Common myeloid progenitor, CD34-positive (primary cell): ENCODE measurements around the gene LGALS13. TPM values are rescaled to one million over a fixed set of nuclear protein-coding genes. Genes with fewer than 3 reads are reported as not detected.

ENCODE experiments used
- CTCF ChIA-PET: fragments of 350-600 bp; sonication (Branson Sonifier 250); formaldehyde crosslinking; loops from one replicate; lab custom pipeline; 2021; ENCODE audit warnings: antibody characterized with exemption; lab: Charles Lee
- POLR2A ChIA-PET: fragments of 350-600 bp; sonication (Branson Sonifier 250); formaldehyde crosslinking; loops from one replicate; lab custom pipeline; 2021; ENCODE audit warnings: antibody characterized with exemption; lab: Charles Lee
- DNase-seq, 3 donors: peaks; one replicate each; pipeline versions ENCODE4 v3.0.0 to v3.0.0-alpha.2; 2013
- H3K27ac ChIP-seq, 2 experiments: 1 replicate in 1 of 2; 2 replicates in 1 of 2; pipeline ENCODE4 v1.7.0; 2013; ENCODE audit warnings: inconsistent platforms in 2 of 2, low read length in 2 of 2, mild to moderate bottlenecking in 2 of 2, low read depth in 1 of 2, moderate library complexity in 1 of 2; ENCODE audit not compliant: severe bottlenecking in 2 of 2, insufficient read depth in 1 of 2, poor library complexity in 1 of 2
- H3K27me3 ChIP-seq, 5 experiments: replicated peaks in 2 of 5; 1 replicate in 3 of 5; 2 replicates in 2 of 5; pipeline versions ENCODE4 v1.6.1 to v1.7.0; 2013; ENCODE audit warnings: low read length in 4 of 5, mild to moderate bottlenecking in 2 of 5, moderate library complexity in 2 of 5, inconsistent platforms in 1 of 5; ENCODE audit not compliant: insufficient read depth in 5 of 5, control insufficient read depth in 4 of 5
- H3K36me3 ChIP-seq, 4 experiments: 1 replicate in 2 of 4; 2 replicates in 2 of 4; pipeline versions ENCODE4 v1.6.1 to v1.7.0; 2013; ENCODE audit warnings: low read length in 3 of 4, control low read depth in 1 of 4, mild to moderate bottlenecking in 1 of 4; ENCODE audit not compliant: control insufficient read depth in 4 of 4, insufficient read depth in 4 of 4
- H3K4me1 ChIP-seq, 4 experiments: 1 replicate in 3 of 4; 2 replicates in 1 of 4; pipeline versions ENCODE4 v1.6.1 to v1.7.1; 2013; ENCODE audit warnings: low read length in 3 of 4, mild to moderate bottlenecking in 3 of 4, control low read depth in 1 of 4, inconsistent platforms in 1 of 4, moderate library complexity in 1 of 4; ENCODE audit not compliant: control insufficient read depth in 4 of 4, insufficient read depth in 4 of 4; ENCODE audit errors: control extremely low read depth in 1 of 4
- H3K4me3 ChIP-seq, 7 experiments: 1 replicate in 4 of 7; 2 replicates in 3 of 7; pipeline versions ENCODE4 v1.5.1 to v1.7.0; 2013; ENCODE audit warnings: mild to moderate bottlenecking in 7 of 7, low read length in 6 of 7, moderate library complexity in 6 of 7, inconsistent platforms in 2 of 7, low read depth in 2 of 7, control low read depth in 1 of 7; ENCODE audit not compliant: insufficient read depth in 4 of 7, control insufficient read depth in 1 of 7; ENCODE audit errors: extremely low read depth in 1 of 7
- H3K9me3 ChIP-seq, 5 experiments: 1 replicate in 4 of 5; 2 replicates in 1 of 5; pipeline versions ENCODE4 v1.6.1 to v1.7.1; 2013; ENCODE audit warnings: low read length in 4 of 5, mild to moderate bottlenecking in 2 of 5, inconsistent platforms in 1 of 5, low read depth in 1 of 5, moderate library complexity in 1 of 5; ENCODE audit not compliant: control insufficient read depth in 4 of 5, insufficient read depth in 2 of 5; ENCODE audit errors: control extremely low read depth in 1 of 5
- WGBS: methylation state at CpG from one replicate; pipeline ENCODE4 v1.1.5; 2013; ENCODE audit not compliant: insufficient coverage; 5-methylcytosine and 5-hydroxymethylcytosine counted together
- polyA plus RNA-seq: library from polyadenylated mRNA; unstranded; fragments of 120-200 nt; gene quantifications from one replicate; pipeline ENCODE4 v1.2.1, GENCODE V29; 2013

Gene LGALS13
- polyA plus RNA-seq: not detected

GRCh38 chr19:39602224-39602623, at the start of gene LGALS13:
LGALS13 (plus strand) TSS chr19:39602524; CDS start chr19:39602569, 45 bp downstream.
- DNase-seq: no peak
- H3K27ac ChIP-seq: no peak within 1 kb of the TSS
- 43% methylated on average over 3 of the region's 5 CpGs for WGBS

GRCh38 chr19:39553082-39553652, 49.2 kb upstream of the LGALS13 start:
- POLR2A ChIA-PET: no interaction called here
- no peak for DNase-seq
- CTCF ChIA-PET: interaction anchor here (1.3 kb wide), 1 partner anchor 291 kb away, joined by 3 read pairs; no protein-coding TSS in a partner anchor
- no peaks in the 10 kb centered on the region for H3K9me3 ChIP-seq
- no peak overlapping the region for H3K4me3 ChIP-seq
- no peak overlapping the region for H3K27ac ChIP-seq
- peaks cover 0 to 3% (median 0%) of the 10 kb centered on the region in 5 experiments for H3K27me3 ChIP-seq
- H3K36me3 ChIP-seq: no peaks in the 10 kb centered on the region
- H3K4me1 ChIP-seq: peaks cover 0 to 18% (median 15%) of the 10 kb centered on the region in 4 experiments
- WGBS: 81% methylated on average over 7 of the region's 7 CpGs

More at GRCh38 chr19:39602224-39602623, at the start of gene LGALS13:
- Histone ChIP-seq H3K36me3 (no peaks in the 10 kb centered on the region), H3K4me3 (no peak within 1 kb of the TSS), H3K27me3 (peaks cover 0 to 6% (median 3%) of the 10 kb centered on the region in 5 experiments), H3K4me1 (no peaks in the 10 kb centered on the region), H3K9me3 (no peaks in the 10 kb centered on the region)
- ChIA-PET POLR2A (no interaction called here), CTCF (no interaction called here)

GRCh38 chr19:39554701-39555311, 47.5 kb upstream of the LGALS13 start:
- no peaks in the 10 kb centered on the region for H3K36me3 ChIP-seq
- POLR2A ChIA-PET: no interaction called here
- H3K27me3 ChIP-seq: peaks cover 0 to 5% (median 0%) of the 10 kb centered on the region in 5 experiments
- H3K4me1 ChIP-seq: peaks cover 0 to 18% (median 15%) of the 10 kb centered on the region in 4 experiments
- H3K27ac ChIP-seq: no peak overlapping the region
- CTCF ChIA-PET: no interaction called here
- DNase-seq: no peak
- H3K9me3 ChIP-seq: no peaks in the 10 kb centered on the region
- 90% methylated on average over 4 of the region's 4 CpGs for WGBS
- no peak overlapping the region for H3K4me3 ChIP-seq

GRCh38 chr19:39555883-39556282, 46.4 kb upstream of the LGALS13 start:
- 83% methylated on average over 1 of the region's 1 CpG for WGBS
- ChIA-PET POLR2A (no interaction called here), CTCF (no interaction called here)
- Histone ChIP-seq H3K36me3 (no peaks in the 10 kb centered on the region), H3K9me3 (no peaks in the 10 kb centered on the region), H3K27ac (no peak overlapping the region), H3K27me3 (peaks cover 0 to 5% (median 0%) of the 10 kb centered on the region in 5 experiments), H3K4me3 (no peak overlapping the region), H3K4me1 (peaks cover 0 to 18% (median 15%) of the 10 kb centered on the region in 4 experiments)
- no peak for DNase-seq

GRCh38 chr19:39557811-39558623, 44.3 kb upstream of the LGALS13 start:
- Histone ChIP-seq H3K4me3 (no peak overlapping the region), H3K36me3 (no peaks in the 10 kb centered on the region), H3K9me3 (no peaks in the 10 kb centered on the region), H3K27me3 (peaks cover 0 to 5% (median 0%) of the 10 kb centered on the region in 5 experiments), H3K27ac (no peak overlapping the region), H3K4me1 (peaks cover 0 to 2% (median under 1%) of the 10 kb centered on the region in 4 experiments)
- DNase-seq: peak in 2 of 3 donors; percentile 19 to 23
- 95% methylated on average over 4 of the region's 5 CpGs for WGBS
- POLR2A ChIA-PET: no interaction called here
- CTCF ChIA-PET: no interaction called here

GRCh38 chr19:39558624-39559117, 43.7 kb upstream of the LGALS13 start:
- Histone ChIP-seq H3K9me3 (no peaks in the 10 kb centered on the region), H3K27ac (no peak overlapping the region), H3K27me3 (peaks cover 0 to 7% (median 0%) of the 10 kb centered on the region in 5 experiments), H3K36me3 (no peaks in the 10 kb centered on the region), H3K4me1 (no peaks in the 10 kb centered on the region), H3K4me3 (no peak overlapping the region)
- POLR2A ChIA-PET: no interaction called here
- no peak for DNase-seq
- CTCF ChIA-PET: no interaction called here
- WGBS: 86% methylated on average over 4 of the region's 6 CpGs
